Osteocyte (in vitro differentiated cells): ENCODE results near the gene NACC2. TPM values are rescaled to one million over a fixed set of nuclear protein-coding genes. Genes with fewer than 3 reads are reported as not detected.

Experiments
- DNase-seq: peaks from one replicate; pipeline ENCODE4 v3.0.0; 2021; ENCODE audit warnings: mixed read lengths; ENCODE audit not compliant: unreplicated experiment; ENCODE audit errors: extremely low spot score
- H3K27ac Mint-ChIP-seq: one replicate; pipeline ENCODE4 v1.8.0; 2021; ENCODE audit warnings: mild to moderate bottlenecking, mixed read lengths; ENCODE audit not compliant: unreplicated experiment
- H3K27me3 Mint-ChIP-seq: one replicate; pipeline ENCODE4 v1.8.0; 2021; ENCODE audit warnings: mixed read lengths; ENCODE audit not compliant: unreplicated experiment
- H3K36me3 Mint-ChIP-seq: one replicate; pipeline ENCODE4 v1.8.0; 2021; ENCODE audit warnings: mixed read lengths; ENCODE audit not compliant: unreplicated experiment
- H3K4me1 Mint-ChIP-seq: one replicate; pipeline ENCODE4 v1.8.0; 2021; ENCODE audit warnings: mixed read lengths; ENCODE audit not compliant: unreplicated experiment
- H3K4me3 Mint-ChIP-seq: one replicate; pipeline ENCODE4 v1.8.0; 2021; ENCODE audit warnings: mild to moderate bottlenecking, moderate library complexity, mixed read lengths; ENCODE audit not compliant: unreplicated experiment
- H3K9me3 Mint-ChIP-seq: one replicate; pipeline ENCODE4 v1.8.0; 2021; ENCODE audit warnings: mixed read lengths; ENCODE audit not compliant: unreplicated experiment
- CTCF ChIP-seq: fragments of 200-600 bp; sonication (generic); IDR thresholded peaks from 2 replicates; pipeline ENCODE4 v1.5.0; 2021; ENCODE audit warnings: antibody characterized with exemption, mild to moderate bottlenecking, moderate library complexity
- total RNA-seq: library from RNA; stranded (reverse); gene quantifications from 2 replicates; pipeline ENCODE4 v1.2.1, GENCODE V29; 2021

NACC2 gene
- total RNA-seq, 1 donor from 2014 or later, result 40.1 TPM

- Mint-ChIP-seq H3K27ac (no peak overlapping the region), H3K27me3 (no peaks in the 10 kb centered on the region), H3K36me3 (peaks cover 15% of the 10 kb centered on the region), H3K4me1 (peaks cover 25% of the 10 kb centered on the region), H3K4me3 (no peak overlapping the region), H3K9me3 (no peaks in the 10 kb centered on the region)
- DNase-seq, result no peak
- no peak for TF ChIP-seq CTCF
Observed at GRCh38 chr9:136022731-136023409, 72.2 kb downstream of the NACC2 start.

GRCh38 chr9:136021872-136022681 is 73.0 kb downstream of the NACC2 start:
- H3K4me1 Mint-ChIP-seq, result peaks cover 22% of the 10 kb centered on the region
- no peaks in the 10 kb centered on the region for H3K9me3 Mint-ChIP-seq
- peaks cover 12% of the 10 kb centered on the region for H3K36me3 Mint-ChIP-seq
- DNase-seq, result no peak
- no peak for TF ChIP-seq CTCF
- H3K27ac Mint-ChIP-seq, result no peak overlapping the region
- no peaks in the 10 kb centered on the region for H3K27me3 Mint-ChIP-seq
- no peak overlapping the region for H3K4me3 Mint-ChIP-seq

- peaks cover 19% of the 10 kb centered on the region for H3K4me1 Mint-ChIP-seq
- H3K27me3 Mint-ChIP-seq, result no peaks in the 10 kb centered on the region
- H3K27ac Mint-ChIP-seq, result no peak overlapping the region
- DNase-seq, result no peak
- peaks cover 9% of the 10 kb centered on the region for H3K36me3 Mint-ChIP-seq
- no peaks in the 10 kb centered on the region for H3K9me3 Mint-ChIP-seq
- no peak for TF ChIP-seq CTCF
- no peak overlapping the region for H3K4me3 Mint-ChIP-seq
Observed at GRCh38 chr9:136021171-136021871, 73.8 kb downstream of the NACC2 start.

- H3K36me3 Mint-ChIP-seq, result peaks cover 11% of the 10 kb centered on the region
Observed at GRCh38 chr9:136020671-136021070, 74.4 kb downstream of the NACC2 start.

More at GRCh38 chr9:136020671-136021070, 74.4 kb downstream of the NACC2 start:
- Mint-ChIP-seq H3K27ac (no peak overlapping the region), H3K9me3 (no peaks in the 10 kb centered on the region), H3K4me1 (peaks cover 18% of the 10 kb centered on the region), H3K27me3 (no peaks in the 10 kb centered on the region), H3K4me3 (no peak overlapping the region)
- DNase-seq, result no peak
- TF ChIP-seq CTCF, result no peak
